AG09309 (cell line): ENCODE measurements around the gene FBXO36.

Source experiments
- DNase-seq: peaks from one replicate; pipeline ENCODE4 v3.0.0-alpha.2; 2010; ENCODE audit warnings: low read depth
- H3K4me3 ChIP-seq: 2 replicates; pipeline ENCODE4 v1.5.1; 2011; ENCODE audit warnings: mild to moderate bottlenecking, low read depth, low read length, moderate library complexity; ENCODE audit not compliant: control insufficient read depth
- TF ChIP-seq, protein P1 (sequence below): IDR thresholded peaks from 2 replicates; pipeline ENCODE4 v1.5.1; 2011; ENCODE audit warnings: mild to moderate bottlenecking, low read depth, low read length, inconsistent platforms; ENCODE audit not compliant: insufficient read depth, control insufficient read depth; ENCODE audit errors: missing control alignments

The FBXO36 gene

DNA sequence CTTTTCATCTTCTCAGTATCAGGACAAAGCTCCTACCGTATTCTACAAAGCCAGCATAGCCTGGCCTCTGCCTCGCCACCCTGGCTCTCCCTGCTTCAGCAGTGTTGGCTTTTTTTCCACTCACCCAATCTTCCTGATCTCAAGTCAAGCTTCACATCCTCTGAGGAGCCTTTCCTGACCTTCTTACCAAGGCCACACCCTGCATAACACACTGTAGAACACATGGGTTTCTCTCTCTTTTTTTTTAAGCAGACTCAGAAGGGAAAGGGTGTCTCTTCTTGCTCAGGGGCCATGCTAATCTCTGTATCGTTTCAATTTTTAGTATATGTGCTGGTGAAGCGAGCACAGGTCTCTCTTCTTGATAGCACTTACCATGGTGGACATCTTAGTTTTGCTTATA is 15.2 kb downstream of the FBXO36 start:
- DNase-seq, result no peak
- no peak overlapping the region for H3K4me3 ChIP-seq
- TF ChIP-seq, protein P1, sequence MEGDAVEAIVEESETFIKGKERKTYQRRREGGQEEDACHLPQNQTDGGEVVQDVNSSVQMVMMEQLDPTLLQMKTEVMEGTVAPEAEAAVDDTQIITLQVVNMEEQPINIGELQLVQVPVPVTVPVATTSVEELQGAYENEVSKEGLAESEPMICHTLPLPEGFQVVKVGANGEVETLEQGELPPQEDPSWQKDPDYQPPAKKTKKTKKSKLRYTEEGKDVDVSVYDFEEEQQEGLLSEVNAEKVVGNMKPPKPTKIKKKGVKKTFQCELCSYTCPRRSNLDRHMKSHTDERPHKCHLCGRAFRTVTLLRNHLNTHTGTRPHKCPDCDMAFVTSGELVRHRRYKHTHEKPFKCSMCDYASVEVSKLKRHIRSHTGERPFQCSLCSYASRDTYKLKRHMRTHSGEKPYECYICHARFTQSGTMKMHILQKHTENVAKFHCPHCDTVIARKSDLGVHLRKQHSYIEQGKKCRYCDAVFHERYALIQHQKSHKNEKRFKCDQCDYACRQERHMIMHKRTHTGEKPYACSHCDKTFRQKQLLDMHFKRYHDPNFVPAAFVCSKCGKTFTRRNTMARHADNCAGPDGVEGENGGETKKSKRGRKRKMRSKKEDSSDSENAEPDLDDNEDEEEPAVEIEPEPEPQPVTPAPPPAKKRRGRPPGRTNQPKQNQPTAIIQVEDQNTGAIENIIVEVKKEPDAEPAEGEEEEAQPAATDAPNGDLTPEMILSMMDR, result no peak

DNA sequence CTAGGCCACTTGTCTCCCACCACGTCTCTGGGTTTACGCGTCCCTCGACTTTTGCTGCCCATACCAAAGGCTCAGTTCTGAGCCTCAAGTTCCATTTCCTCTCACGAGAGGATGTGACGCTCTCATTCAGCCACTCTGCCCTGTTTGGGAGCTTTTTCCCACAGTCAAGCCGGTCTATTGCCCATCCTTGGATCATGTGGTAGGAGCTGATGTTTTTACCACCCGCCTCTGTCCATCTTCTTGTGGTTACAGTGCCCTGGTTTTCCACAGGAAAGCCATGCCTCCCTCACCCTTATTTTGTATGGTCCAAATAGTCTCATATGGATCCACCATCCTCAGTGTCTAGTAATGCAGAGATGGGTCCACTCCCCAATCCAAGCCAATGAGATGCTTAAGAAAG is 20.4 kb downstream of the FBXO36 start:
- DNase-seq, result no peak

DNA sequence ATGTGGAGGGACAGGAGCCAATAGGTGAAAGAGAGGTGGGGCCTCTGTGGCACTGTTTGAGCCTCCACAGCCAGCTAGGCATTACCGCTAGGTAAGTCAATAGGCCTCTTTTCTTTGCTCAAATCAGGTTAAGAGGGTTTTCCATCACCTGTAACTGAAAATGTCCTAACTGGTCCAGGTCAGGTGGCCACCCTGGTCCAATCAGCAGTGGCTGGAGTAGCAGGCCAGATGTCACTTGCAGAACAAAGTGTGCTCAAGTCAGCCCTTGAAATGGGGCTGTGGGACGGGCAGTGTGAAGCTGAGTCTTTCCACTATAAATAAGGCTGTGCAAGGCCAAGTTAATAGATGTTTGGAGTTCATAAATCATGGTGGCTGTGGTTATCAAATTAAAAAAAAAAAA is 20.9 kb downstream of the FBXO36 start:
- no peak overlapping the region for H3K4me3 ChIP-seq
- TF ChIP-seq, protein P1, result no peak
- no peak for DNase-seq

More for the DNA sequence above, 20.4 kb downstream of the FBXO36 start:
- H3K4me3 ChIP-seq, result no peak overlapping the region
- TF ChIP-seq, protein P1, result no peak

DNA sequence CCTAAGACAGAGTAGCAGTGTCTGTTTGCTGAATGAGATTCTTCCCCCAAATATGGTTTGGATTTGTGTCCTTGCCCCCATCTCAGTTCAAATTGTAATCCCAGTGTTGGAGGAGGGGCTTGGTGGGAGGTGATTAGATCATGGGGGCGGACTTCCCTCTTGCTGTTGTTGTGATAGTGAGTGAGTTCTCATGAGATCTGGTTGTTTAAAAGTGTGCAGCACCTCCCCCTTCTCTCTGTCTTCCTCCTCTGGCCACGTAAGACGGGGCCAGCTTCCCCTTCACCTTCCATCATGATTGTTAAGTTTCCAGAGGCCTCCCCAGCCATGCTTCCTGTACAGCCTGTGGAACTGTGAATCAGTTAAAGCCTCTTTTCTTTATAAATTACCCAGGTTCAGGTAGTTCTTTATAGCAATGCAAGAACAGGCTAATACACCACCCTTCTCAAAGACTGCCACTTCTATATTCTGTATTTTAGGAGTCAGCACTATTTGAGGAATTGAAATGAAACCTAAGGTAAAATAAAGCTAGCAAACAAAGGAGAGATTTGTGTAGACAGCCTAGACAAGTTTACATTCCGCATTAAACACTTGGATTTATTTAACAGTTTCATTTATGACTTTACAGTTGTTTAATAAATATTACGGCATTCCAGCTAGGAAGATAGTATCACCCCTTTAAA is 21.6 kb downstream of the FBXO36 start:
- no peak overlapping the region for H3K4me3 ChIP-seq
- no peak for DNase-seq
- TF ChIP-seq, protein P1, result no peak

DNA sequence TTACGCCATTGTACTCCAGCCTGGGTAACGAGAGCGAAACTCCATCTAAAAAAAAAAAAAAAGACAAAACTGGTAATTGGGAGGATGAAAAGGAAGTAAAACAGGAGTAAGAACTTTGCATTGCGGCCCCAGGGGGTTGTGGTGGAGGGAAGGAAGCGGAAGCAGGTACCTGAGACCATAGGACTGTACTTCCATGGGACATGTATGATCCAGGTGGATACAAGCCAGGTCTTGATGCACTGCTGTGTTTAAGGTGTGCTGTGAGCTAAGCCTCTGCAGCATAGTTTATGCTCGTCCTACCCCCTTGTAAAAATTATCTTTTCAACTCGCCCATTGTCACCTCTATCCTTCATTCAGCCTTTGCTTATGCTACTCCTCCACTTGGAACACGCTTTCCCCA is 23.7 kb downstream of the FBXO36 start:
- DNase-seq, result no peak

DNA sequence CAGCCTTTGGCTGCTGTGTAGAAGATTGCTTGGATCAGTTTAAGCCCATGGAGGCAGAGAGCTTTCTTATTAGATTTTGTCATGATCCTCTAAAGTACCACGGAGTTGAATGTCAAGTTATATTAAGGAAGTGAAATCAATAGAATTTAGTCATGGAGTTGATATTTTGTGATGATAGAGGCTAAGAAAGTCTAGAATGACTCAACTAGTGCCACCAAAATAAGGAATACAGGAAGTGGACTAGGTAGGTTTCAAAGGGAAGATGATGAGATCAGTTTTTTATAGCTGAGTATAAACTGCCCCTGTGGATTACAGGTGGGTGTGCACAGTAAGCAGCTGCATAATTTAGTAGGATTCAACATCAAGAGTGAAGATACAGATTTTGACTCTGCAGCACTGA is 25.2 kb downstream of the FBXO36 start:
- no peak for DNase-seq
- H3K4me3 ChIP-seq, result no peak overlapping the region
- TF ChIP-seq, protein P1, result no peak

More for the DNA sequence above, 23.7 kb downstream of the FBXO36 start:
- TF ChIP-seq, protein P1, result no peak
- H3K4me3 ChIP-seq, result no peak overlapping the region
